A375 (cell line): ENCODE results near the gene HOXB4. TPM values are rescaled to one million over a fixed set of nuclear protein-coding genes. Genes with fewer than 3 reads are reported as not detected.

Experiments
- total RNA-seq: library from RNA; depleted of rRNA; stranded (reverse); fragments of >200 nt; shearing (Covaris generic); gene quantifications from 2 replicates; pipeline ENCODE4 v1.2.3, GENCODE V29; 2014; rRNA removed

Gene HOXB4
- total RNA-seq = 5.7 and 8.5 TPM in 2 replicates

GRCh38 chr17:48577946-48578615 is at the start of gene HOXB4:
TSS of gene HOXB4 (minus strand) at chr17:48578350. CDS start at chr17:48578319, 31 bp downstream.

GRCh38 chr17:48626245-48627117 is 48.3 kb upstream of the HOXB4 start, which contains the start of gene HOXB9:
TSS of gene HOXB9 (minus strand) at chr17:48626358. CDS start at chr17:48626269, 89 bp downstream.

GRCh38 chr17:48615047-48615962 is 37.2 kb upstream of the HOXB4 start, which contains the start of gene HOXB8:
TSS of gene HOXB8 (minus strand) at chr17:48615292. CDS start at chr17:48614704, 588 bp downstream.

GRCh38 chr17:48610282-48611211 is 32.4 kb upstream of the HOXB4 start, which contains the start of gene HOXB7:
TSS of gene HOXB7 (minus strand) at chr17:48611017. CDS start at chr17:48610918, 99 bp downstream.

GRCh38 chr17:48604770-48605329 is 26.7 kb upstream of the HOXB4 start, which contains the start of gene HOXB6:
TSS of gene HOXB6 (minus strand) at chr17:48604986. CDS start at chr17:48598150, 6,836 bp downstream.

GRCh38 chr17:48593126-48593829 is 15.1 kb upstream of the HOXB4 start, which contains the start of gene HOXB5:
TSS of gene HOXB5 (minus strand) at chr17:48593779. CDS start at chr17:48593682, 97 bp downstream.

GRCh38 chr17:48589831-48590606 is 11.9 kb upstream of the HOXB4 start, which contains the start of gene HOXB3:
TSS of gene HOXB3 (minus strand) at chr17:48590241. CDS start at chr17:48552474, 37,767 bp downstream.

GRCh38 chr17:48545022-48545375 is 33.2 kb downstream of the HOXB4 start, which contains the start of gene HOXB2:
TSS of gene HOXB2 (minus strand) at chr17:48545109. CDS start at chr17:48544911, 198 bp downstream.

GRCh38 chr17:48530887-48531272 is 47.3 kb downstream of the HOXB4 start, which contains the start of gene HOXB1:
TSS of gene HOXB1 (minus strand) at chr17:48531011. CDS start at chr17:48530904, 107 bp downstream.

Other genes starting within 250 kb of the HOXB4 start
- gene SKAP1, start 148.1 kb downstream of the HOXB4 start, total RNA-seq = 1.1 TPM in 1 of 2 replicates, not detected in the other
- not detected in 2 replicates for gene HOXB1, start 47.3 kb downstream of the HOXB4 start, total RNA-seq
- gene HOXB2, start 33.2 kb downstream of the HOXB4 start, total RNA-seq = 30.9 and 35.6 TPM in 2 replicates
- gene HOXB3, start 11.9 kb upstream of the HOXB4 start, total RNA-seq = 11.9 and 13.7 TPM in 2 replicates
- 1.0 TPM in 2 replicates for gene HOXB5, start 15.4 kb upstream of the HOXB4 start, total RNA-seq
- gene HOXB6, start 26.6 kb upstream of the HOXB4 start, total RNA-seq = 11.9 and 21.2 TPM in 2 replicates
- 9.5 and 13.6 TPM in 2 replicates for gene HOXB7, start 32.7 kb upstream of the HOXB4 start, total RNA-seq
- gene HOXB8, start 36.9 kb upstream of the HOXB4 start, total RNA-seq = 15.1 and 27.5 TPM in 2 replicates
- gene HOXB9, start 48.0 kb upstream of the HOXB4 start, total RNA-seq = 22.0 and 22.8 TPM in 2 replicates
- not detected in 2 replicates for gene PRAC1, start 144.2 kb upstream of the HOXB4 start, total RNA-seq
- not detected in 2 replicates for gene PRAC2, start 144.8 kb upstream of the HOXB4 start, total RNA-seq
- gene HOXB13, start 150.4 kb upstream of the HOXB4 start, total RNA-seq = 4.1 and 5.4 TPM in 2 replicates
- 0.41 and 1.2 TPM in 2 replicates for gene TTLL6, start 238.9 kb upstream of the HOXB4 start, total RNA-seq